ACHN (cell line): ENCODE results near the gene SND1.

Experiments used
- DNase-seq: peaks from one replicate; pipeline ENCODE4 v3.0.0-alpha.2; 2015
- in situ Hi-C: cut with HindIII; loops from 2 replicates; pipeline ENCODE4 v1.10.0; 2017; ENCODE audit warnings: low sequenced_read_pairs, low pct_ligation_motif_present, low pct_unique_long_range_greater_than_20kb

SND1 gene

DNA sequence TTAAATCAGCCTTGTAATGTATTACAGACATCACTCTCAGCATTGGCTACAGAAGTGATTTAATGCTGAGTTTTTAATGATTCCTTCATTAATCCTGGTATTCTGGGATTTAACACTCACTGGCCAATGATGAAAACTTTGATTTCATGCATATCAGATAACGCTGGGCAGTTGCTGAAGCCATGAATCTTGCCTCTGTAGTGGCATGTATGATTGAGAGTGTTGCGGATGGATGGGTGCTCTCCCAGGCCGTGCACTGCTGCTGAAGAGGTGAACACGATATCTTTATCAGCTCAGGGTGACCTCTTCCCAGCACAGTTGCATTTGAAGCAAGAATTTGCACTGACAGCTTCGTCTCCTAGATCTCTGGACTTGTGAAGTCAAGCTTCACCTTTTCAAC lies 210.5 kb downstream of the SND1 start:
- DNase-seq: no peak
- in situ Hi-C loops: no loop called here

DNA sequence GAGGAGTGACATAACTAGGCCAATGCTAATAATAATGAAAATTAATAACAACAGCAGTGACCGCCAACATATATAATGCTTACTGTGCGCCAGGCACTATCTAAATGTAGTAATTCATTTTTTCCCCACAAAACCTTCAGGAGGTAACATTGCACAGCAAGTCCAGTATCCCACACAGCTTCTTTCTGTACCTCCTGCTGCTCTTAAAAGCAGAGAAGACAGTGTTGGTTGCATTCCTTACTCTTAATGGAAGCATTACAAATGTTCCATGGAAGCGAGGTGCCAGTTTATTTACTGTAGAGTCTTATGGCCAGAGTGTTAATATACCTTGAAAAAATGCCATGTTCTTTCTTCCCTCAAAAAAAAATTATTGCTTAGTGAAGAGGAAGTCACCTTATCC lies 211.1 kb downstream of the SND1 start:
- in situ Hi-C loops: no loop called here
- no peak for DNase-seq

DNA sequence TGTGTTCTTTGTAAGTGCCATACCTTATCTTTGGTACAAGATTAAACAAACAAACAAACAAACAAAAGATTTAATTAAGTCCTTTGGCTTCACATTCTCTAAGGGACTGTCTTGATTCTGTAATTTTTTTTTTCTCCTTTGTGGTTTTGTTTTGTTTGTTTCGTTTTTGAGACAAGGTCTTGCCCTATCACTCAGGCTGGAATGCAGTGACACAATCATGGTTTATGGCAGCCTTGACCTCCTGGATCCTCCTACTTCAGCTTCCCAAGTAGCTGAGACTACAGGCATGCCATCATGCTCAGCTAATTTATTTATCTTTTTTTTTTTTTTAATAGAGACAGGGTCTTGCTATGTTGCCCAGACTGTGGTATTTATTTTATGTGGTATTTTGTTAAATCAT lies 213.5 kb downstream of the SND1 start:
- in situ Hi-C loops: no loop called here
- DNase-seq: peak; percentile 53

DNA sequence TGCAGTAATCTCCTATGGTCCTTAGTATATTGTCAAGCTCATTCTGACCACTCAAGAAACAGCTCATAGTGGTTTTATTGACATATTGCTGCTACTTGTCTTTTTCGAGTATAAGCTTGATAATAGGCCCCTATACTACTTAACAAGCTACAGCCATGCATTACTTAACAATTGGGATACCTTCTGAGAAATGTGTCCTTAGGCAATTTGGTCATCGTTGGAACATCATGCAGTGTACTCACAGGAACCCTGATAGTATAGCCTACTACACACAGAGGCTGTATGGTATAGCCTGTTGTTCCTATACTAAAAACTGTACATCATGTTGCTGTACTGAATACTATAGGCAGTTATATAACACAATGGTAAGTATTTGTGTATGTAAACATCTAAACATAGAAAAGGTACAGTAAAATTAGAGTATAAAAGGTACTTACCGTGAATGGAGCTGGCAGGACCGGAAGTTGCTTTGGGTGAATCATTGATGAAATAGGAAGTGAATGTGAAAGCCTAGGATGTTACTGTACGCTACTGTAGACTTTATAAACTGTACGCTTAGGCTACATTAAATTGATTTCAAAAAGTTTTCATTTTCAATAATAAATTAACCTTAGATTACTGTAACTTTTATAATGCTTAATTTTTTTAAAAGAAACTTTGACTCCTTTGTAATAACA lies 218.4 kb downstream of the SND1 start:
- in situ Hi-C loops: no loop called here
- DNase-seq: no peak

DNA sequence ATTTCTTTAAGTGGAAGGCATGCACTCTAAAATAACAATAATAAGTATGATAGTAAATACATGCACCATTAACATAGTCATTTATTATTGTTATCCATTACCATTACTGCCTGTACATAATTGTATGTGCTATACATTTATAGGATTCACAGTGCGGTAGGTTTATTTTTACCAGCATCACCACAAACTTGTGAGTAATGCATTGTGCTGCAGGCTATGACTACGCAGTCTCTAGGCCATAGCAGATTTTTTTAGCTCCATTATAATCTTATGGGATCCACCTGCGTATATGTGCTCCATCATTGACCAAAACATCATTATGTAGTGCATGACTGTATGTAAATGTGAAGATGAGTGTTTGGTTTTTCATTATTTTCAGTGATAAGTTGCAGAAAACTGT lies 219.2 kb downstream of the SND1 start:
- no peak for DNase-seq
- in situ Hi-C loops: no loop called here

DNA sequence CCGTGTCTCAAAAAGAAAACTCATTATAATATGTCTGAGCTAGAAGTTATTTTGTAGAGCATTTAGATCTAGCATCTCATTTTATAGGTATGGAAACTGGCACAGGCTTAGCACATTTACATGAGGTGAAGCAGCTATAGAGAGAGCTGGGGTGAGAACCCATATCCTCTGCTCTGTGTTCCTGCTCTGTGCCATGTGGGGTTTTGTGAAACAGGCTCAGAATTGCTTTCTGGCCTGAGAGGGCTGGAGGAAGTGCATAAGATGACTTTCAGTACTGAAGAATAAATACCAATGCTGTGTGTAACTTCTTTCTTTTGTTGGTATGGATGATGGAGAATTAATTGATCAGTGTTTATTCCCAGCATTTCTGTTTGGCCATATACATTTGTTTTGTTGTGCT lies 220.1 kb downstream of the SND1 start:
- in situ Hi-C loops: no loop called here

GRCh38 chr7:127873151-127873550 lies 221.2 kb downstream of the SND1 start:
- in situ Hi-C loops: no loop called here

More for the DNA sequence above, 220.1 kb downstream of the SND1 start:
- no peak for DNase-seq

DNA sequence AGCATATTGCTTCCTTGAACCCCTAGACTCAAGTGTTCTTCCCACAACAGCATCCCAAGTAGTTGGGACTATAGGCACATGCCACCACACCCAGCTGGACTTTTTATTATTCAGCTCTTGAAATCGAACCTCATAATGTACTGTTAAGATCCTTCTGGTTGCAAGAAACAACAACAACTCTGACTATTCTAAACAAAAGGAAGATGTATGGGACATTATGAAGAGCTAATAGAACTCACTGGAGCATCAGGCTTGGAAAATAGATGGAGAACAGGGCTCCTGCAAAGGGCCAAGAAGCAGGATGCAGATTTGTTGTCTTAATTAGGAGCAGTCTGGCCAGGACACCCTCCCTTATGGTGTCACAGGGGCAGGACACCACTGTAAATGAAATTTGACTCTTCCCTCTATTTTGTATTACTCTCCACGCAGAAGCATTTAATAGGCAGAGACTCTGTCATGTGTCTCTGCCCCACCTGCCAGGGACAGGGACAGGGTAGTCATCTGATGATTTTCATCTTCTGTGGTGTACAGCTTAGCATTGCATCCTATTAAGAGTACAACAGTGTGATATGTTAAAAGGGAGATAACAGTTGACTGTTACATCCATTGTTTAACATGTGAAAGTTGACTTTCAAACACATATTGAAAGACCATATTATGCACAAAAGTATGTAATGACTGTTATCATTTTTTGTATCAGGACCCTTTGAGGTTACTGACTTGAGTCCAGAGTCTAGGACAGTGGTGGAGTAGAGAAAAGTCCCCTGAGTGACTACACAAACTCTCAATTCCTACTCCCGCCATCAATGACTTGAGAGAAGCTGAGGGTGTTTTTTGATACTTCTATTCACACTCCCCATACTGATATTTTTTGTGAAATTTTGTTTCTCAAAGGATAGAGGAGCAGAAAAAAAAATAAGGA lies 222.0 kb downstream of the SND1 start:
- no peak for DNase-seq
- in situ Hi-C loops: no loop called here

More at GRCh38 chr7:127873151-127873550, 221.2 kb downstream of the SND1 start:
- DNase-seq: no peak

DNA sequence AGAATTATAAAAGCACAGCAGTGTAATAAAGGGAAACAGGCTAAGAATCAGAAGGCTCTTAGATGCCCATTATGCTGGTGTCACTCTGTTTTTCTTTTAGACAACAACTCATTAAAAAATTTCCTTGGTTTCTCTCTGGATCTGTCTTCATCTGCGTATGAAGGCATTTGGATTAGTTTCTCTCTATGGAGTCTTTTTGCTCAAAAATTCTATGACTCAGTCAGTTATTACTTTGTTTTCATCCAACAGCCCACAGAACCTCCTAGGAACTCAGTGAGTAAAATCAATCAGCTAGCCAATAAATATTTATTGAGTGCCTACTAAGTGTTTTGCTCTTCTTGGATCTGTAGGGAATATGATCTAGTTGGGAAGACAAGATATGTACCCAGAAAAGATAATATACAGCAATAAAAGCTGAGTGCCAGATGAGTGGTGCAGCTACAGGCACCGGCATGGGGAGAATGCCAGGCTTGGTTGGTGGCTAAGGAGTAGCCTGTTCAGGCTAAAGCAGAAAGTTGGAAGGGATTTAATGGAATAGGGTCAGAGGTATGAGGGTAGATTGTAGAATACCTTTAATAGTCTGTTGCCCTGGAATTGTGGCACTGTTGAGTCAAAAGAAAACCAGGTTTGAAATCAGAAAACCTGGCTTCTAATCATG lies 223.1 kb downstream of the SND1 start:
- in situ Hi-C loops: no loop called here
- DNase-seq: no peak

DNA sequence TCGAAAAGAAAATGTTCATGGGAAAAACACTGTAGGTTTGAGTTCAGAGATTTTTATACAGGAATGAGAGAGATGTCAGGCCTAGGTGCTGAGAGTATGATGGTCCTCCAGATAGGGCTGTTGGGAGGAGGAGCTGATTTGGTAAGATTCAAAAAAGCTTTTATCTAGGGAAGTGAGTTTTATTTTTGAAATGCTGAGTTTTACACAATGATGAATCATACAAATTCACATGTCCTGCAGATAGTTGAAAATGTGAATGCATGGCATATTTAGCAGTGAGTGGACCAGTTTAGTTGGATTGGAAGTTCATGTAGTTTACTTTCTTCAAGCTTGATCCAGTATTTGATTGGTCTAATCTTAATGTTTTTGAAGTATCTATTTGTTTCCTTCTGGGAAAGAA lies 224.4 kb downstream of the SND1 start:
- no peak for DNase-seq
- in situ Hi-C loops: no loop called here

DNA sequence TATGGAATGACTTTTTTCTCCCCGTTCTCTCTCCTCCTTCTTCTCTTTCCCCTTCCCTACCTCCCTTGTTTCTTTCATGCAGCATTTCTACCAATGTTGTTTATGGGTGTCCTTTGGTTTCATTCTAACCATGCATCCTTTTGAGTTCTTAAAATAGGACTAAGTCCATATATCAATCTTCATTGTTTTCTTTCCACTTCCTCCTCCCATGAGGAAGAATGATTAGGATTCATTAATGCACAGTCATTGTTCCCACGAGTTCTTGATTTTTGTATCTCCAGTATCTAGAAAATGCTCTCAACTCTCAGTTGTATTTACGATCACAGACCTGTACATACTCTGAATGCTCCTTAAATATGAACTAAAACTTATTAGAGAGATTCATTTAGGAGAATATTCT lies 226.0 kb downstream of the SND1 start:
- in situ Hi-C loops: no loop called here
- DNase-seq: no peak

GRCh38 chr7:127878791-127879190 lies 226.8 kb downstream of the SND1 start:
- DNase-seq: no peak
- in situ Hi-C loops: no loop called here

- DNase-seq: no peak
- in situ Hi-C loops: no loop called here
These were observed 227.4 kb downstream of the SND1 start for GRCh38 chr7:127879436-127879835.

- in situ Hi-C loops: no loop called here
These were observed 227.9 kb downstream of the SND1 start for GRCh38 chr7:127879942-127880341.

DNA sequence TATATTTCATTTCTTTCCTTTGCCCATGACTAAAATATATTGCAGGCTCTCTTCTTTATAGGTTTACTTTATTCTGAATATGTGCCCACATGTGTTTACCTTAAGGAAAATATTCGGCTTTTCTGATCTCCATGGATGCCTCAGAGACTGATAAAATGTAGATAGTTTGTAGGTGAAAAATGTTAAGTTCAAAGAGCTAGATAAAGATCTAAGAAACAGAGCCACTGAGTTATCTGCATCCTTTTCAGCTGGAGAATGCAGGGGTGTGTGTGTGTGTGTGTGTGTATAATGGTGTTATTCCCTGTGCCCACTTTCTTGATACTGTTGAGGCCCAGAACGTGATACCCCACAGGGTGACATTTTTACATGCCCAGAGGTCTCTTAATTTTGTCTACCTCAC lies 228.5 kb downstream of the SND1 start:
- no peak for DNase-seq
- in situ Hi-C loops: no loop called here

More at GRCh38 chr7:127879942-127880341, 227.9 kb downstream of the SND1 start:
- DNase-seq: no peak

- in situ Hi-C loops: no loop called here
- DNase-seq: no peak
These were observed 229.6 kb downstream of the SND1 start for GRCh38 chr7:127881564-127881963.

GRCh38 chr7:127882313-127882920 lies 230.4 kb downstream of the SND1 start:
- DNase-seq: no peak
- in situ Hi-C loops: no loop called here

GRCh38 chr7:127884066-127884559 lies 232.1 kb downstream of the SND1 start:
- in situ Hi-C loops: no loop called here
- no peak for DNase-seq
